GM20000 (cell line): ENCODE data around the gene C8A.

Experiments
- DNase-seq: peaks from one replicate; pipeline ENCODE4 v3.0.0; 2012; ENCODE audit warnings: low spot score
- TF ChIP-seq, protein P1 (sequence below): IDR thresholded peaks from 2 replicates; pipeline ENCODE4 v1.5.1; 2012; ENCODE audit warnings: mild to moderate bottlenecking, control low read depth; ENCODE audit errors: extremely low read depth, missing control alignments

The C8A gene

DNA sequence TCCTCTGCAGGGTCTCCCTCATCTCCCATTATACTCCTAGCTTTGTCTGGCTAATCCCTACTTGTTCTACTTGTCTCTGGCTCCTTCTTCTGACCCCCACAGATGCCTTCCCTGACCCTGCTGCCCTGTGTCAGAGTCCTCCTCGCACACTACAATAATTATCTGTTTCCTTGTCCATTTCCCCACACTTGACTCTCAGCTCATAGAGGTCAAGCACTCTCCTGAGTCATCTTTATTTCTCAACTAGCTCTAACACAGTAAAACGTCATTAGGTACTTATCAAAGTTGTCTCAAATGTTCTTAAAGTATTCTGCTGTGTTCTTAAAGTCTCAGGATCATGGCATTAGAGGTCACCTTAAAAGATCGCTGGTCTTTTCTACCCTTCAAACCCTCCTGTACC lies 47.1 kb downstream of the C8A start:
- TF ChIP-seq, protein P1, sequence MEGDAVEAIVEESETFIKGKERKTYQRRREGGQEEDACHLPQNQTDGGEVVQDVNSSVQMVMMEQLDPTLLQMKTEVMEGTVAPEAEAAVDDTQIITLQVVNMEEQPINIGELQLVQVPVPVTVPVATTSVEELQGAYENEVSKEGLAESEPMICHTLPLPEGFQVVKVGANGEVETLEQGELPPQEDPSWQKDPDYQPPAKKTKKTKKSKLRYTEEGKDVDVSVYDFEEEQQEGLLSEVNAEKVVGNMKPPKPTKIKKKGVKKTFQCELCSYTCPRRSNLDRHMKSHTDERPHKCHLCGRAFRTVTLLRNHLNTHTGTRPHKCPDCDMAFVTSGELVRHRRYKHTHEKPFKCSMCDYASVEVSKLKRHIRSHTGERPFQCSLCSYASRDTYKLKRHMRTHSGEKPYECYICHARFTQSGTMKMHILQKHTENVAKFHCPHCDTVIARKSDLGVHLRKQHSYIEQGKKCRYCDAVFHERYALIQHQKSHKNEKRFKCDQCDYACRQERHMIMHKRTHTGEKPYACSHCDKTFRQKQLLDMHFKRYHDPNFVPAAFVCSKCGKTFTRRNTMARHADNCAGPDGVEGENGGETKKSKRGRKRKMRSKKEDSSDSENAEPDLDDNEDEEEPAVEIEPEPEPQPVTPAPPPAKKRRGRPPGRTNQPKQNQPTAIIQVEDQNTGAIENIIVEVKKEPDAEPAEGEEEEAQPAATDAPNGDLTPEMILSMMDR = no peak
- no peak for DNase-seq

DNA sequence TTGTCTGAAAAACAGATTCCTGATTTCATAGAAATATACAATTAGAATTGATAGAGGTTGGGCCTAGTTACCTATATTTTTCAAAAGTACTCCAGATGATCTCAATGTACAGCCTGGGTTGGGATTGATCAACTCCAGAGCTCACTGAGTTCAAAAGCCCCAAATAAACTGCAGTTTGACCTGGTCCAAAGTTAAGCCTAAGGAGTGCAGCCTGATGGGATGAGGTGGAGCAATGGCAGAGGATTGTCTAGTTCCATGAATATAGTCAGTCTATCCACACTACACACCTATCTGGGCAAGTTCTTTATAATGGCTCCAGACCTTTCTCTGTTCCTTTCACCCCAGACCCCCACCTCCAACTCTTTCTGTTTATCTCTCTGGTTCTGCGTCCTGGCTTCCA lies 49.2 kb downstream of the C8A start:
- no peak for DNase-seq
- TF ChIP-seq, protein P1 = no peak

DNA sequence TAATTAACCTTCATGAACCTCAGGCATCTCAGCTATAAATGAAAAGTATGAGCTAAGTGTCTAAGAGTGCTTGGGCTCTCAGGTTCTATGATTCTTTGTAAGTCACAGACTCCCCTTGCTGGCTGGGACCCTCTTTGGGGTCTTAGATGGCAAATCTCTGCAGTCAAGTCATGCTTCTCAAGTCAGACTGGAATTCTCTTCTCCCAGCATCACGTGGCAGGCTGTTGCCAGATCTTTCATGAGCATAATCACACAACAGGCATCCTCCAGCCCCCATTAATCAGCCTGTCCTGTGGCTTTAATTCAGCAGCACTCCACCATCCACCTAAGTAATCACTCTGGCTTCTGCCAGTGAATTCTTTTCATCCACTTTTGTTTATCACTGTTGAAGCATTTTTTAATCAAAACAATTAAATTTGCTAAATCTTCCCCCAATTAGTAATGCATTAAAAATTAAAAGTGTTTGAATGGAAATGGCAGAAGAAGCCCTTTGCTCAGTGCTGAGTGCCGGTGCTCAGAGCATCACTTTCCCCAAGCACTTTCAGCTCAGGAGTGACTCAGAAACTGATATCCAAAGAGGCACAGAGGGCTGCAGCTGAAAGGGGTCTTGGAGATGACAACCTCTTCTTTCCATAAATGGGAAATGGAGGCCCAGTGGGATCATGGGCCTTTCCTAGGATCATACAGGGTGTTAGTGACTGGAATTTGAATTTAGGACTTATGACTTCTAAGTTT lies 50.2 kb downstream of the C8A start:
- DNase-seq = no peak
- TF ChIP-seq, protein P1 = no peak

DNA sequence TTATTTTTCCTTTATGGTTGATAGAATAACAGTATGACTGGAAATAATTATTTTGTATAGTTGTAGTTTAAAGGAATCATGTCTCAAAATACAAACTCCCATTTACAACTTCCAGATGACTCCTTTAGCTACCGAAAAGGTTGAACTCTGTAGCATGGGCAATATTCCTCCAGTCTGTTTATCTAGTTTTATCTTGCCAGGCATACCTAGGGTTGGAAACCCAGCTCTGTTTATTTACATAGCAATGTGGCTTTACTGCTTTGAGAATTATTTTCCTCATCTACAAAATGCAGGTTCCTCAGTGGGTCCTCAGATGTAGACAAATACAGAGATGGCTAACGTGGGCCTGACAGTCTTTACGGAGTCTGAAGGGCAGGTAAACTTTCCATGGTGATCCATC lies 51.1 kb downstream of the C8A start:
- TF ChIP-seq, protein P1 = no peak
- DNase-seq = no peak

DNA sequence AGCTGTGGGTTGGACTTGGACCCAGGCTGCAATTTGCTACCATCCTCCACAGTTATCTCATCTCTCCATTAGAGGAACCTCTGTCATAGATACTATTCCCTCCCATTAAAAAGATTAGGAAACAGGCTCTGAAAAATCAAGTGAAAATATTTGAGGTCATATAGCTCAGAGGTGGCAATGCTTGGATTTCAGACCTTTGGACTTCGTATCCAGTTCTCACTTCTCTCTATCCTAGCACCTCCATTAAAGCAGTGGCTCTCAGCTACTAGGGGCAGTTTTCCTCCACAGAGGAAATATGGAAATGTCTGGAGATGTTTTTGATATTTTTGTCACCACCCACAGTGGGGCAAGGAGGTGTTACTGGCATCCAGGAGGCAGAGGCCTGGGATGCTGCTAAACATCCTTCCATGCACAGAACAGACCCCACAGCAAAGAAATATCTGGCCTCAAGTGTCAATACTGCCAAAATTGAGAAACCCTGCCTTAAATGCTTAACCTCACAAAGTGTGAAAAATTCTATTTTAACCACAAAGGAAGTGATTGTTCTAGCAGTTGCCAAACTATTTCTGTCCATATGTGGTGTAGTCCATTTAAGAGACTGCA lies 54.1 kb downstream of the C8A start:
- TF ChIP-seq, protein P1 = no peak
- no peak for DNase-seq

DNA sequence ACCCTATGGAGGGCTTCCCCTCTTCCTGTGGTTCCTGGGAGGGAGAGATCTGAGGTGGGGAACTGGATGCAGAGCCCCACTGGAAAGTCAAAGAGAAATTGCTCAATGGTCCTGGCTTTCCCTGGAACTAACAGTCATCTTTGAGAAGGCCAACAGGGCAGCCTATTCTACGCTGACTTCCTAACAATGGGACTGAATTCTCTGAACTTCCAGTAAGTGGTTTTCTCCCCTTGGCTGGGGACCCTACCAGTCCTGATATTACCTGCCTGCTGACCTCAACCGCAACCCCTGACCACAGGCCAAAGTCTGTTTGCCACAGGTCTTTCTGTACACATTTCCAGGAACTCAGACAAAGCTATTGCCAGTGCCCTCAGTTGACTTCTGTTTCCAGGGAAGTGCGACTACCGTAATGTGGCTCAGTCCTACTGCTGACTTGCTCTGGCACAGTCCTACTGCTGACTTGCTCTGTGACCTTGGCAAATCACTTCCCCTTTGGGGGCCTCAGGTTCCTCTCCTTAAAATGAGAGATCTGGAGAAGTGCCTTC lies 55.9 kb downstream of the C8A start:
- no peak for DNase-seq
- TF ChIP-seq, protein P1 = no peak
